ENCODE data around the gene SH3RF3.
"Not testable (repeated sequence)": the region's sequence is repeated elsewhere in the genome, so short reads cannot be mapped to it uniquely, and the experiment has no call there.

SH3RF3 gene

GRCh38 chr2:109118321-109118720, 10.7 kb upstream of the SH3RF3 start:
- DNase-seq (ENCODE audit: low read depth), result no peak

DNA sequence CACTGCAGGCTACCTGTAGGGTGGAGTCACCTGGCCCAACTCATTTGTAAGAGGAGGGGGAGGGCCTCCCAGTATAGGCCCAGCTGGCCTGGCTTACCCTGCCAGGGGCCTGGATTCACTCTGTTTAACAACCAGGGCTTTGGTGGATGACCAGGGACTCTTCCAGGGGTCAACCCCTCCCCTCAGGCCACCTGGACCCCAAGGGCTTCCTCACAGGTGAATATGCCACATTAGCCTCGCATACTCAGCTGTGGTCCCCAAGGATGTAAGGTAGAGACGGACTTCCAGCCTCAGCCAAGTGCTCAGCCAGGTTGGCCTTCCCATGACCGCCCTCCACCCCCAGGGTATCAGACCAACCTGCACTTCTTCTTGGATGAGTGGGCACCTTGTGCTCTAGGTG, 8.8 kb upstream of the SH3RF3 start:
- no peak for DNase-seq (ENCODE audit: low read depth)

- not testable (repeated sequence) for DNase-seq (ENCODE audit: low read depth)
These were observed 8.3 kb upstream of the SH3RF3 start for GRCh38 chr2:109120686-109121085.

GRCh38 chr2:109123586-109124201, 5.3 kb upstream of the SH3RF3 start:
- DNase-seq (ENCODE audit: low read depth), result no peak

DNA sequence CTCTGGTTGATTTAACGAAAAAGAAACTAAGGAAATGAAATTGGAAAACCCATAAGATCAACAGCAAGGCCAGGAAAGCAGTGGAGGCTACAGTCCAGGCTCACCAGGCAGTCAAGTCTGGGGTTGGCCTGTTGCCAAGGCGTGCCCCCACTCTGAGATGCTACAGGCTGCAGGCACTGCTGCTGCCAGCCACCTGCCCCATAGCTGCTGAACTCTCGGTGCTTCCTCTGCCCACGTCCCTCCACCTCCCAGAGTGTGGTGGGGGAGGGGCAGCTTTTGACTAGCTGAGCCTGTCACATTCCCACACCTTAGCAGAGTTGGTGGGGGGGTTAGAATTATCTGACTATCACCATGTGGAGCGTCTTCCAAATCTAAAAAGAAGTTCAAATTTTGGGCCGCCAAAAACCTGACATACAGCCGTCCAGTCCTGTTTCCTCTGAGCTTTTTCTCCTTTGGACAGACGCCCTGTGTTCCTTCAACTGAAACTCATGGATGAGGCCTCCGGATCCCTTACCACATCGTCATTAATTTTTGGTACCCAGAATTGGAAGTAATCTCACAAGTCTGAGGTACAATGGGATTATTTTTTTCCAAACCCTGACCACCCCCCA, 3.9 kb upstream of the SH3RF3 start:
- no peak for DNase-seq (ENCODE audit: low read depth)

DNA sequence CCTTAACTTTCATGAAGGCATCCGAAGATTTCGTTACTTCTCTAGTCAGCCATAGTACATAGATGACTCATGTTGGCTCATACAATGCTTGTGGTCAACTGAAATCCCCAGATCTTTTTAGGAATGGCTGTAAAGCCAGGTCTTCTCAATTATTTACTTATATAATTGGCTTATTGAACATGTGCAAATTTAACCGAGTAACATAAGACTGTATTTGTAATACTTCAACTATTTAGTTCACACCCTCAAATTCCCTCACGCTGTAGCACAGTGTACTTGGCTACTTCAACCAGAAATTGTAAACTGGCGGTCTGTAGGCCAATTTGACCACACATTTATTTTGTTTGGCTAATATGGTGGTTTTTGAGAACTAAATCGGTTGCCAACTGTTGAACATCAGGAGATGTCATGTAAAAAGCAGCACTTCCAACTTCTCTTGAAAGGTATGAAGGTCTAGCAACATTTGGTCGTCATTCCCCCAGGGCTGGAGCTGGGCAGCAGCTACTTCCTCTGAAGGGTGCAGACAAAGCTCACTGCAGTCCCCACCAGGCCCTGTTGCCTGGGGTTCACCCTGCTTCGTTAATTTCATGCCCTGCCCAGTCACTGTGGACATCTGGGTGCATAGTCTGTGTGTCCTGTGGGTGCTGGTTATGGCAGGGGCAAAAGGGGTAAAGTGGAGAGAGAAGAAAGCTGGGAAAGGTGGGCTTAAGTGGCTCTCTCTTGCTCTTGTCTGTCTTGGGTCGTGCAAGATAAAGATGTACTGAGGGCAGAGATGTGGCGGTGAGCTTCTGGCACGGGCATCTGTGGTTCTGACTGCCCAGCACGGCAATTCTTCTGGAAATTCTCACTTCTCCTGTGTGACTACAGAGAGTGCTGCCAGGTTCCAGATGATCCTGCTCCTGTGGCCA, 3.2 kb upstream of the SH3RF3 start:
- peak; percentile 85 for DNase-seq (ENCODE audit: low read depth)

DNA sequence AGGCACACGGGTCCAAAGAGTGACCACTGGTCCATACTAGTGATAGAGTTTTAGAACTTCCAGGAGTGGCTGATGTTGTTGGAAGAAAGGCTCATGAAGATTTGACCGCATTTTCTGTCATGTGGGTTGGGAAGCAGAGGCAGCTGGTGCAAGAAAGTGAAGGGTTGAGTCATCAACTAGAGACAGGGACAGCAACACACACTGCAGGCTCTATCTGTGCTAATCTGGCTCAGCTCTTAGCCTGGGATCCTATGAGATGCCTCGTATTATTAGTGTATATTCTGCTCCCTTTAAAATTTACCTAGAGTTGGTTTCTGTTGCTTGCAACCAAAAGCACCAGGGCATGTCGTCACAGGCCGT, 2.5 kb upstream of the SH3RF3 start:
- peak; percentile 82 for DNase-seq (ENCODE audit: low read depth)

DNA sequence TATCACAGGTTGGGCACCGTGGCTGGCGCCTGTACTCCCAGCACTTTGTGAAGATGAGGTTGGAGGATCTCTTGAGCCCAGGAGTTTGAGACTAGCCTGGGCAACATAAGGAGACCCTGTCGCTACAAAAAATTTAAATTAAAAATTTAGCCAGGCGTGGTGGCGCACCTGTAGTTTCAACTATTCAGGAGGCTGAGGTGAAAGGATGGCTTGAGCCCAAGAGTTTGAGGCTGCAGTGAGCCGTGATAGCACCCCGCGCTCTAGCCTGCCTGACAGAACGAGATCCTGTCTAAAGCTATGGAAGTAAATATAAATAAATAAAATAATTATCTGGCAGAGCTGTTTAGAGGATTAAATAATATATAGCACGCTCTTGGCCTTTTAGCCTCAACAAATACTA, 1.4 kb upstream of the SH3RF3 start:
- DNase-seq (ENCODE audit: low read depth), result no peak

- DNase-seq (ENCODE audit: low read depth), result peak; percentile 49
These were observed 873 bp upstream of the SH3RF3 start for GRCh38 chr2:109128048-109128615.

DNA sequence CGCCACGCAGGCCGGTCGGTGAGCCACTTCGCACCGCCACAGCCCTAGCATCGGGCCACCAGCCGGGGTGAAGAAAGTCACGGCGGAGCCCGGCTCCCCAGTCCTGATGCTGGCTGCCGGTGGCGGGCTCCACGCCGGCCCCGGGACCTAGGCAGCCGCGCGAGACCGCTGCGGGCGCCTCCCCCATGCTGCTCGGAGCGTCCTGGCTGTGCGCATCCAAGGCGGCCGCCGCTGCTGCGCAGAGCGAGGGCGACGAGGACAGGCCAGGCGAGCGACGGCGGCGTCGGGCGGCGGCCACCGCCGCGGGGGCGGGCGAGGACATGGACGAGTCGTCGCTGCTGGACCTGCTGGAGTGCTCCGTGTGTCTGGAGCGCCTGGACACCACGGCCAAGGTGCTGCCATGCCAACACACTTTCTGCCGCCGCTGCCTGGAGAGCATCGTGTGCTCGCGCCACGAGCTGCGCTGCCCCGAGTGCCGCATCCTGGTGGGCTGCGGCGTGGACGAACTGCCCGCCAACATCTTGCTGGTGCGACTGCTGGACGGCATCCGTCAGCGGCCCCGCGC, 433 bp downstream of the SH3RF3 start:
- no peak for DNase-seq (ENCODE audit: low read depth)

GRCh38 chr2:109129921-109130722, 1.1 kb downstream of the SH3RF3 start:
- DNase-seq (ENCODE audit: low read depth), result no peak

- DNase-seq (ENCODE audit: low read depth), result no peak
These were observed 1.7 kb downstream of the SH3RF3 start for GRCh38 chr2:109130723-109130995.

GRCh38 chr2:109131777-109132176, 2.8 kb downstream of the SH3RF3 start:
- no peak for DNase-seq (ENCODE audit: low read depth)

GRCh38 chr2:109132626-109133025, 3.6 kb downstream of the SH3RF3 start:
- DNase-seq (ENCODE audit: low read depth), result no peak

DNA sequence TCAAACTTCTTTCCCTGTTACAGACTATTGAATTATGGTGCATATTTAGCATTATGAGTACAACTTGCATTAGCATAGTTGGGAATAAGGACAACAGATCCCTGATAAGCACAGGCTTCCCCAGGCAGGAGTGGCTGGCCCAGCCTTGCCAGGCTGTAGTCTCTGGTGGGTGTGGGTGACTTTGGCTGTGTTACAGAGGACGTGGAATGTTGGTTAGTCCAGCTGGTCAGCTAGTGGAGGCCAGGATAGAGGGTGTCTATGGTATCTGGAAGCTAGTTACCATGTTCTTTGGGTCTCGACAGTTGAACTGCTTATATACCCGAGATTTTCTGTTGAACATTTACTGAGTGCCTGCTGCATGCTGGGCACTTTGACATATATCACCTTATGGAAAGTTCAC, 4.7 kb downstream of the SH3RF3 start:
- DNase-seq (ENCODE audit: low read depth), result no peak

DNA sequence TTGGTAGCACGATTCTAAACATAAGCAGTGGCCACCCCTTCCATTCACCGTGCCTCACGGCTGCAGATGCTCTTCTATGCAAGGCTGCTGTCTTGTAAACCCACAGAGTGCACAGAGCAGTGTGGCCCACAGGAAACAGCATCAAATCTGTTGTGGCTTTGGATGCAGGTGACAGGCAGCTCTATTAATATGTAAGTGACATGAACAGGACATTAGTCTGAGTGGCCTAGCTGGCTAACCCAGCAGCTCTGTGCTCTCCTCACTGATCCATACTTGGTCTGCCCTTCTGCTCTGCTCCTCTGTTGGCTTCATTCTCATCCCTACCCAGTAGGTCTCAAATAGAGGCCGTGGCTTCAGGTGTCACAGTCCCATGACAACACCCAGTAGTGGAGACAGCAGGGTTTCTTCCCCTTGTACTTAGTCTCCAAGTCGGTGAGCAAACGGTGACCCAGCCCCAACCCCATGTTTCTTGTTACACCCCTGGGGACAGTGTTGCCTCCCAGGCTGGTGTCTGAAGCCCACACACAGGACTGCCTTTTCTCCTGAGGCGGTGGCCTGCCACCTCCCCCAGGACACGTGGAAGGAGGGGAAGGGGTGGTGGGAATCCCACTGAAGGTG, 5.8 kb downstream of the SH3RF3 start:
- no peak for DNase-seq (ENCODE audit: low read depth)

GRCh38 chr2:109135359-109136197, 6.6 kb downstream of the SH3RF3 start:
- DNase-seq (ENCODE audit: low read depth), result no peak

DNA sequence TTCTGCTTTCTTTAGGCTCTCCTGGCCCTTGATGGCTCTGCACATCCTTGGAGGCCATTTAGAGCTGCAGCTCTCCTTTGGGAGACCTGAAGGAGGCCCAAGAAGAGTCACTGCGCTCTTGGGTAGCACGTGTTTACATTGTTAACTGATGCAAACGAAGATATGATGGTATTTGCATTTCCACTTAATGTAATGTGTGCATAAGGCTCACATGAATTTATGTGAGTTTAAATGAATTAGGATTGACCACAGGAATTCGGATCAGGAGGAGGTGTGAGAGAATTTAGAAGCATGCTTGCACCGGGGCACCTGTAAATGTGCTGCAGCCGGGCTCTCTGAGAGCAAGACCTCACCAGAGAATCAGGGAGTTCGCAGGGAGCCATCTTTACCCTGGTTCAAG, 7.5 kb downstream of the SH3RF3 start:
- DNase-seq (ENCODE audit: low read depth), result no peak

DNA sequence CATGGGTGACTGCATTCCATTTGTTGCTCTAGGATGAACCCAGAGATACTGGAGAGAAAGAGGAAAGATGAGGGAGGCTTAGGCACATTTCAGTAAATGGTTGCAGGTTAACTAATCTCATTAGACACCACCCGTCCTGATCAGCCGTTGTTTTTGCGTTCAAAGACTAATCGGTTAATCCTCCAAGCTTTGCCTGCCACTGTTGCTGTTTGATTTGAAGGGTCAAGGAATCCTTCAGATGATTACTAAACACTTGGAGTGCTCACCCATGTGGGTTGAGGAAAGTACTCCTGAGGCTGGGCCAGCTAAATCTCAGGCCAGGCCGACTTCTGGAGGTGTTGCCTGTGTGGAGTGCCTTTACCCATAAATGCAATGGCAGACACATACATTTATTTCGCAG, 8.6 kb downstream of the SH3RF3 start:
- DNase-seq (ENCODE audit: low read depth), result no peak

GRCh38 chr2:109138449-109138848, 9.4 kb downstream of the SH3RF3 start:
- no peak for DNase-seq (ENCODE audit: low read depth)

- DNase-seq (ENCODE audit: low read depth), result no peak
These were observed 10.0 kb downstream of the SH3RF3 start for GRCh38 chr2:109139002-109139401.

Data from non-pigmented ciliary epithelial cell (primary cell).